Midbrain (tissue), 1 donor: Measurements from ENCODE around the gene PLEKHG5.

Experiments
- DNase-seq: peaks from one replicate; lab custom pipeline; 2025; lab: John Stamatoyannopoulos, UW

The PLEKHG5 gene

DNA sequence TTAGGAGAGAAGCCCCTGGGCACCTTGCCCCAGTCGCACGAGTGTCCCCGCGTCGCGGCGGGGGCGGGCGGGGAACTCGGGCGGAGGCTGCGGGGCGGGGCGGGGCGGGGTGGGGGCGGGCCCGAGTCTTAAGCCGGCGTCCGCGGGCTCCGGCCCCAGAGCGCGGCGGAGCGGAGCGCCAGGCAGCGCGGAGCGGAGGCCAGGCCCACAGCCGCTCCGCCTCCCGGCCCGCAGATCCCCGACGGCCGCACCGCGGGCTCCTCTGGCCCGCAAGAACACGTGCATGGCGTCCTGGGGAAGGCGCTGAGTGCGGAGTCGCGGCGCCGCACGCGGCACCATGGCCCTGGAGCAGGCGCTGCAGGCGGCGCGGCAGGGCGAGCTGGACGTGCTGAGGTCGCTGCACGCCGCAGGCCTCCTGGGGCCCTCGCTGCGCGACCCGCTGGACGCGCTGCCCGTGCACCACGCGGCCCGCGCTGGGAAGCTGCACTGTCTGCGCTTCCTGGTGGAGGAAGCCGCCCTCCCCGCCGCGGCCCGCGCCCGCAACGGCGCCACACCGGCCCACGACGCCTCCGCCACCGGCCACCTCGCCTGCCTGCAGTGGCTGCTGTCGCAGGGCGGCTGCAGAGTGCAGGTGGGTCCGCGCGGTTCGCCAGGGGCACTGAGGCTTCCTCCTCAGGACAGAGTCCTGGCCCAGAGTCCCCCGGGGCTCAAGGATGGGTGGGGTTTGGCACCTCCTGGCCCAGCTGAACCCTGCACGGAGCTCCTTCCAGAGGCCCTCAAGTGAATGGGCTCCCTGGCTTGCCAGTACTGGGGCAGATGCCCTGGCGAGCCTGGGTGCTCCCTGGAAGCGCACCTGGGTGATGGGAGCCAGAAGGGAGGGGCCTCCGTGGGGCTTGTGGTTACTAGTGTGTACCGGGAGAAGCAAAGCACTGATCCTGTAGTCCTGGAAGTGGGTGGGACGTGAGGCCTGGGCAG, 66.6 kb downstream of the PLEKHG5 start, which contains the start of gene ESPN:
ESPN (plus strand) TSS at position 158 of the 975 bp plus-strand sequence; CDS start at position 338, 180 bp downstream.
- no peak for DNase-seq

- DNase-seq = no peak
These were observed 67.4 kb downstream of the PLEKHG5 start for GRCh38 chr1:6424000-6424565.

DNA sequence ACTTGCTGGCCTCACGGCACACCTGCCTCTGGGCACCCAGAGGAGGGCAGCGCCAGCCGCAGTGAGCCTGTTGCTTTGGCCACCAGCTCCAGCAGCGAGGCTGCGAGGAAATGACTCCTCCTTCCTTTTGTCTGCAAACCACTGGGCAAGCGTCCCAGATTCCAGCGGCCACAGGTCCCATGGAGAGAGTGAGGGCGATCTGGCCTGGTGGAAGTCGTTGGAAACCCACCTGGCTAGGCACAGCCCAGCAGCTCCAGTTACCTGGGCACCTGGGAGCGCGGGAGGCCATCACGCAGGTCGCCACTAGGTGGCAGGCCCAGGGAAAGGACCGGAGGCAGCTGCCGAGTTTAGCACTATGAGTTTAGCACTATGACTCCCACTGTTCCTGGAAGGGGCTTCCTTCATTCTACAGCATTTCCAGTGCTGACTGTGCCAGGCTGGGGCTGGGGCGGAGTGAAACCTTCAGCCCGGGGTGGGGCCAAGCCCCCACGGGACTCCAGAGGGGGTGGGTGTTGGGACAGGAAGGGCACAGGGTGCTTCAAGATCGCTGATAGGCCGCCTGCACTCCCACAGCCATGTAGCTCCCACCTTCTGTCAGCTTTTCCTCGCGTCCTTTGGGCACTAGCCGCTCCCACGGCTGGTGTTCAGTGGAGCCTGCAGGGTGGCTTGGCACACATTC, 68.0 kb downstream of the PLEKHG5 start:
- no peak for DNase-seq

DNA sequence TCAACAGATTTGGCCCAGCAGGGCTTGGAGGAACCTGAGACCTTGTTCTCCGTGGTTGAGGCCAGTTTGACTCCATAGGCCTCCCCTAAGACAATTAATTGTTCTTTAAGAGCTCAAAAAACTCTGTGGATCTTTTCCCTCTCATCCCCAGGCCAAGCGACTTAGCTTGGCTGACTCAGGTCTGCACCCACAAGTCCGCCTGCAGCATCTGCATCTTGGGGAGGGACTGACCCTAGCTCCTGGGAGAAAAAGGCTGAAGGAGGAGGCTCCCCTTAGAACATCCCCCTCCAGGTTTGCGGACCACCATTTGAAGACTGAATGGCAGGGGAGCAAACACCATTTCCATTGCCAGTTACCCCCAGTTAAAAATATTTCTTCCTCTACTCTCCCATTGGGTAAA, 70.2 kb downstream of the PLEKHG5 start:
- DNase-seq = no peak

GRCh38 chr1:6420454-6421042, 70.9 kb downstream of the PLEKHG5 start:
- DNase-seq = no peak

DNA sequence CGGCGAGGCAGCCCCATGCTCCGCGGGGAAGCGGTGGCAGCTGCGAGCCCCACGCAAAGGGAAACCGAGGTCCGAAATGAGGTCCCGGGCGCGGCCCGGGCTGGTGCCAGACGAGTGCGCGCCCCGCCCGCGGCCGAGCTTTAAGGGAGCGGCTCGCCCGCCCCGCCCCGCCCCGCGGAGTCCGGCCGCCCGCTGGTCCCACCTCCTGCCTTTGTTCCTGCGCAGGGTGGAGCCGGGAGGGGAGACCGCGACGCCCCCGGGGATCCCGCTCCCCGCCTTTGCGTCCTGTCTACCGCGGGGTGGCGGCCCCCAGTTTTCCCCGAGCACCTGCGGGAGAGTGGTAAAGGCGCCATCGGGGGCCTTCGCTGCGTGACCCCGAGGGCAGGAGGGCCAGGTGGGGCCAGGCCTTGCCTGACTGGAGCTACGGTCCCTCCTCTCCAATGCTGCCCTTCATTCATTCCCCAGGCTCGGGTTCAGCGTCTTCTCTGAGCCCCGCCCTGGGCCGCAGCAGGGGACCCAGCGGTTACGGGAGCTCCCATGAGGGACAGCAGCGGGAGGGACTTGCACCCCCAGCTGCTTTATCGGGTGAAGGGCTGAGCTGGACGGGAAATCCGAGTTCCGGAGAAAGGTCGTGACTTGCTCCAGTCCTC, 71.5 kb downstream of the PLEKHG5 start, which contains the start of gene HES2:
HES2 (minus strand) TSS at position 116 of the 650 bp plus-strand sequence; CDS start at position 17, 99 bp downstream.
- no peak for DNase-seq

DNA sequence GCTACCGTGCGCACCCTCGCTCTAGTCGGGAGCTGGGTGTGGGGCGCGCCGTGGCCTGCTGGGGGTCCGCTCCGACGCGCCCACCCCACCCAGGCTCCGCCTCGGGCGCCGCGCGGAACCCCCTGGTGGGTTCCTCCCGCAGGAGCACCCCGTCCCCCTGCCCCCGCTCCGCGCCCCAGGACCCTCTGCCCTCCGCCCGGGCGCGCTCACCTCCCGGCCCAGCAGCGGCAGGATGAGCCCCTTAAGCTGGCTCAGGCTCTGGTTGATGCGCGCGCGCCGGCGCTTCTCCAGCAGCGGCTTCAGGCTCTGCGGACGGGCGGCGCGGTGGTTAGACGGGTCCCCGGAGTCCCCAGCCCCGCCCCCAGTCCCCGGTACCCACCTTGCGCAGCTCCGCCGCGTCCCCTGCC, 72.1 kb downstream of the PLEKHG5 start:
- no peak for DNase-seq

GRCh38 chr1:6418668-6419396, 72.6 kb downstream of the PLEKHG5 start:
- no peak for DNase-seq

DNA sequence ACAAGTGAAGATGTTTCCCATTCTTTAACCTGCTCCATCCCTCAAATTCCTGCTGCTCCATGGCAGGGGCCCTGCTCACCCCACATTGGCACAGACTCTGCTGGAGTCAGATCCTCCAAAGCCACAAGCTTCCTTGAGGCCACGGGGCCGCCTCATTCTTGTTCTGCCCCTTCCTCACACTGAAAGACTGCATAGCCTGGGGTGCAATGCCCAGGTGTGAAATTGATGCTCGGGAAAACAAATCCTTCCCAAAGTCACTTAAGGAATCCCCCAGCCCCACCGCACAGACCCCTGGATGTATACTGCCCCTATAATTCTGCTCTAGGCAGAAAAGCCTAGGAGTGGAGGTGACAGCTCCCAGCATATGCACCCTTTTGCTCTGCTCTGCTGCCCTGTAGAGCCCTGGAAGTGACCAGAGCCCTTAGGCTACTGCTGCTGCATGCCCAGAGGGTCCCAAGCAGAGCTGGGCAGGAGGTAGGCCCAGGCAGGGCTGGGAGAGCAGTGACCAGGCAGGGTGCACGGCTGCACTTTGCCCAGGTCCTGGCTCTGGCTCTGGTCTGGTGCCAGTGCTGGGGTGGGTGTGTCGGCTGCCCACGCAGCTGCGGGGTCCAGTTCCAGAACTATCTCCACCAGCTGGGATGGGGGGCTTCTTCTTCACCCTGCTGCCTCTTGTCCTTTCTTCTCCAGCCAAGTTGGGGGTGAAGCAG, 73.4 kb downstream of the PLEKHG5 start:
- DNase-seq = no peak
